Mesothelial cell of epicardium (in vitro differentiated cells): ENCODE data around the gene FAM156B. TPM values are rescaled to one million over a fixed set of nuclear protein-coding genes. Genes with fewer than 3 reads are reported as not detected.
"Not testable (repeated sequence)": the region's sequence is repeated elsewhere in the genome, so short reads cannot be mapped to it uniquely, and the experiment has no call there.

Source experiments
- DNase-seq, 2 experiments: peaks; one replicate each; pipeline ENCODE4 v3.0.0; 2021; ENCODE audit warnings: low spot score in 2 of 2; ENCODE audit not compliant: unreplicated experiment in 2 of 2
- H3K27ac Mint-ChIP-seq: 2 replicates; pipeline ENCODE4 v1.8.0; 2021; ENCODE audit warnings: mixed read lengths
- H3K27me3 Mint-ChIP-seq: 2 replicates; pipeline ENCODE4 v1.8.0; 2021; ENCODE audit warnings: low read depth, mixed read lengths
- H3K36me3 Mint-ChIP-seq: 2 replicates; pipeline ENCODE4 v1.8.0; 2021; ENCODE audit warnings: mixed read lengths
- H3K4me1 Mint-ChIP-seq: 2 replicates; pipeline ENCODE4 v1.8.0; 2021; ENCODE audit warnings: mixed read lengths
- H3K4me3 Mint-ChIP-seq: 2 replicates; pipeline ENCODE4 v1.8.0; 2021; ENCODE audit warnings: mild to moderate bottlenecking, moderate library complexity, mixed read lengths
- H3K9me3 Mint-ChIP-seq: 2 replicates; pipeline ENCODE4 v1.8.0; 2021; ENCODE audit warnings: mixed read lengths
- CTCF ChIP-seq: fragments of 200-600 bp; sonication (generic); IDR thresholded peaks from one replicate; pipeline ENCODE4 v1.5.0; 2021; ENCODE audit warnings: antibody characterized with exemption; ENCODE audit not compliant: unreplicated experiment
- total RNA-seq: library from RNA; stranded (reverse); gene quantifications from 3 replicates; pipeline ENCODE4 v1.2.1, GENCODE V29; 2021

FAM156B gene
- 18.5 to 29.1 TPM (median 23.3 TPM) in 3 replicates for total RNA-seq

GRCh38 chrX:52896855-52897709, at the start of gene FAM156B:
Gene FAM156B, plus strand, starts transcription at chrX:52897330. Its CDS starts 9,896 bp downstream, at chrX:52907226.
- not testable (repeated sequence) for H3K27me3 Mint-ChIP-seq, DNase-seq, H3K9me3 Mint-ChIP-seq, H3K36me3 Mint-ChIP-seq, H3K4me3 Mint-ChIP-seq, H3K4me1 Mint-ChIP-seq, H3K27ac Mint-ChIP-seq

GRCh38 chrX:52852110-52852860, 44.8 kb upstream of the FAM156B start:
- TF ChIP-seq CTCF: no peak

GRCh38 chrX:52856991-52857525, 40.1 kb upstream of the FAM156B start:
- not testable (repeated sequence) for H3K27me3 Mint-ChIP-seq, H3K36me3 Mint-ChIP-seq, H3K27ac Mint-ChIP-seq, H3K4me1 Mint-ChIP-seq, DNase-seq, H3K4me3 Mint-ChIP-seq
- peaks cover 25% of the 10 kb centered on the region for H3K9me3 Mint-ChIP-seq

More at GRCh38 chrX:52852110-52852860, 44.8 kb upstream of the FAM156B start:
- Mint-ChIP-seq H3K9me3 (peaks cover 26% of the 10 kb centered on the region), H3K36me3 (no peaks in the 10 kb centered on the region), H3K4me3 (no peak overlapping the region), H3K27me3 (peaks cover 1% of the 10 kb centered on the region), H3K27ac (no peak overlapping the region), H3K4me1 (no peaks in the 10 kb centered on the region)
- no peak for DNase-seq

GRCh38 chrX:52865343-52865998, 31.7 kb upstream of the FAM156B start:
- Mint-ChIP-seq H3K4me1 (no peaks in the 10 kb centered on the region), H3K27ac (no peak overlapping the region), H3K9me3 (peaks cover 15% of the 10 kb centered on the region), H3K27me3 (peaks cover 17% of the 10 kb centered on the region), H3K36me3 (no peaks in the 10 kb centered on the region), H3K4me3 (no peak overlapping the region)
- no peak for TF ChIP-seq CTCF
- DNase-seq: no peak

- no peaks in the 10 kb centered on the region for H3K4me1 Mint-ChIP-seq
- peaks cover 5% of the 10 kb centered on the region for H3K9me3 Mint-ChIP-seq
- peaks cover 25% of the 10 kb centered on the region for H3K27me3 Mint-ChIP-seq
- no peak within 1 kb of the TSS for H3K4me3 Mint-ChIP-seq
- no peak for DNase-seq
- TF ChIP-seq CTCF: no peak
- H3K27ac Mint-ChIP-seq: no peak within 1 kb of the TSS
- H3K36me3 Mint-ChIP-seq: no peaks in the 10 kb centered on the region
Measured at GRCh38 chrX:52867610-52868348, 29.4 kb upstream of the FAM156B start, which contains the start of gene XAGE3. Gene XAGE3, minus strand, starts transcription at chrX:52868083. Its CDS starts 950 bp downstream, at chrX:52867133.

- Mint-ChIP-seq H3K4me3 (no peak overlapping the region), H3K36me3 (no peaks in the 10 kb centered on the region), H3K9me3 (peaks cover 7% of the 10 kb centered on the region), H3K4me1 (no peaks in the 10 kb centered on the region), H3K27ac (no peak overlapping the region), H3K27me3 (peaks cover 17% of the 10 kb centered on the region)
- no peak for DNase-seq
- TF ChIP-seq CTCF: no peak
Measured at GRCh38 chrX:52870046-52870445, 27.1 kb upstream of the FAM156B start.

- Mint-ChIP-seq H3K27me3 (peaks cover 26% of the 10 kb centered on the region), H3K9me3 (peaks cover 15% of the 10 kb centered on the region)
- H3K27ac Mint-ChIP-seq, H3K4me1 Mint-ChIP-seq, H3K36me3 Mint-ChIP-seq, H3K4me3 Mint-ChIP-seq, DNase-seq: not testable (repeated sequence)
Measured at GRCh38 chrX:52873825-52874224, 23.3 kb upstream of the FAM156B start.
